Suprapubic skin (tissue), 3 donors: Measurements from ENCODE around the gene PADI4.

ENCODE experiments used
- CTCF ChIP-seq, 2 donors: fragments of 200-600 bp in 1 of 2; fragments of 450-650 bp in 1 of 2; sonication (generic) in 1 of 2; IDR thresholded peaks; one replicate each; pipeline ENCODE4 v1.5.1; 2016 to 2019; ENCODE audit warnings: antibody characterized with exemption in 2 of 2, mild to moderate bottlenecking in 1 of 2, moderate library complexity in 1 of 2
- POLR2A ChIP-seq, 2 donors: fragments of 450-650 bp; IDR thresholded peaks; one replicate each; pipeline ENCODE4 v1.6.1; 2017; ENCODE audit warnings: antibody characterized with exemption in 2 of 2, mild to moderate bottlenecking in 2 of 2, moderate library complexity in 2 of 2

GRCh38 chr1:17309426-17310067 is 1.6 kb downstream of the PADI4 start:
- TF ChIP-seq CTCF (IDR thresholded peaks at IDR 0.05), result no peak
- TF ChIP-seq POLR2A (IDR thresholded peaks at IDR 0.05), result no peak
